PC-3 (cell line): ENCODE results near the gene HNRNPF. TPM values are rescaled to one million over a fixed set of nuclear protein-coding genes. Genes with fewer than 3 reads are reported as not detected.

ENCODE experiments used
- ATAC-seq: fragments of 200-7000 bp; cut with Tn5 transposase; 2 replicates; pipeline ENCODE4 v1.9.1; 2020; ENCODE audit warnings: mild to moderate bottlenecking, moderate library complexity
- BruUV-seq: library from RNA; stranded (reverse); fragments of 400-500 nt; replicated peaks from 2 replicates; lab custom pipeline; 2021; lab: Mats Ljungman, UMichigan
- CTCF ChIA-PET: fragments of 300-600 bp; sonication (Branson Sonifier 250); formaldehyde crosslinking; loops from one replicate; lab custom pipeline; 2022; ENCODE audit warnings: antibody characterized with exemption; lab: Charles Lee
- POLR2A ChIA-PET: fragments of 300-600 bp; sonication (Branson Sonifier 250); formaldehyde crosslinking; loops from one replicate; lab custom pipeline; 2022; ENCODE audit warnings: antibody characterized with exemption; ENCODE audit not compliant: unreplicated experiment; lab: Charles Lee
- DNase-seq: peaks from one replicate; pipeline ENCODE4 v3.0.0-alpha.2; 2015
- H2AFZ ChIP-seq: fragments of 300-600 bp; sonication (generic); 2 replicates; pipeline ENCODE4 v1.6.0; 2016; ENCODE audit warnings: antibody characterized with exemption, low read length
- H3F3A ChIP-seq: fragments of 300-600 bp; sonication (generic); one replicate; pipeline ENCODE4 v1.6.0; 2017; ENCODE audit warnings: antibody characterized with exemption, low read length, control low read depth, mild to moderate bottlenecking; ENCODE audit not compliant: unreplicated experiment
- H3K27ac ChIP-seq: fragments of 300-600 bp; sonication (generic); 2 replicates; pipeline ENCODE4 v1.5.1; 2016; ENCODE audit warnings: mild to moderate bottlenecking, low read length
- H3K27me3 ChIP-seq: fragments of 300-600 bp; sonication (generic); 2 replicates; pipeline ENCODE4 v1.6.1; 2016; ENCODE audit warnings: low read length, mixed read lengths
- H3K36me3 ChIP-seq: fragments of 300-600 bp; sonication (generic); 2 replicates; pipeline ENCODE4 v1.6.1; 2016; ENCODE audit warnings: low read depth, mixed run types, low read length, mixed read lengths
- H3K4me1 ChIP-seq: fragments of 300-600 bp; sonication (generic); 2 replicates; pipeline ENCODE4 v1.5.1; 2016; ENCODE audit warnings: low read length; ENCODE audit not compliant: insufficient read depth
- H3K4me2 ChIP-seq: fragments of 300-600 bp; sonication (generic); 2 replicates; pipeline ENCODE4 v1.6.0; 2016; ENCODE audit warnings: low read length
- H3K4me3 ChIP-seq: fragments of 300-600 bp; sonication (generic); 2 replicates; pipeline ENCODE4 v1.5.1; 2016; ENCODE audit warnings: mild to moderate bottlenecking, low read length, mixed read lengths
- H3K79me2 ChIP-seq: fragments of 300-600 bp; sonication (generic); 2 replicates; pipeline ENCODE4 v1.6.1; 2017; ENCODE audit warnings: low read length, mixed read lengths
- H3K9ac ChIP-seq: fragments of 300-600 bp; sonication (generic); 2 replicates; pipeline ENCODE4 v1.6.0; 2016; ENCODE audit warnings: mild to moderate bottlenecking, low read length
- H3K9me2 ChIP-seq: fragments of 300-600 bp; sonication (generic); replicated peaks from 2 replicates; pipeline ENCODE4 v1.6.1; 2016; ENCODE audit warnings: mixed run types, low read length, mixed read lengths
- H3K9me3 ChIP-seq: fragments of 300-600 bp; sonication (generic); 2 replicates; pipeline ENCODE4 v1.6.1; 2016; ENCODE audit warnings: low read length, mixed read lengths
- H4K20me1 ChIP-seq: fragments of 300-600 bp; sonication (generic); 2 replicates; pipeline ENCODE4 v1.6.1; 2016; ENCODE audit warnings: low read length, mixed read lengths
- CTCF ChIP-seq: fragments of 300-600 bp; sonication (generic); conservative IDR thresholded peaks from 2 replicates; pipeline ENCODE4 v1.5.1; 2017; ENCODE audit warnings: antibody characterized with exemption, low read depth, mild to moderate bottlenecking, low read length
- EZH2 ChIP-seq: fragments of 300-600 bp; sonication (generic); IDR thresholded peaks from one replicate; pipeline ENCODE4 v1.6.1; 2017; ENCODE audit warnings: antibody characterized with exemption, mild to moderate bottlenecking, low read length; ENCODE audit not compliant: unreplicated experiment
- EZH2phosphoT487 ChIP-seq: fragments of 300-600 bp; sonication (generic); IDR thresholded peaks from 2 replicates; pipeline ENCODE4 v1.6.1; 2018; ENCODE audit warnings: mild to moderate bottlenecking, antibody characterized with exemption, low read length, borderline replicate concordance
- intact Hi-C: fragments of 100-400 bp; cut with micrococcal nuclease; formaldehyde crosslinking; loops from 2 replicates; pipeline ENCODE4 v1.9.0; 2023
- total RNA-seq: library from RNA; depleted of rRNA; stranded (reverse); fragments of >200 nt; gene quantifications from 2 replicates; pipeline ENCODE4 v1.2.3, GENCODE V29; 2014

HNRNPF gene
- total RNA-seq, 1 experiment from 2014 or later = 421 TPM

GRCh38 chr10:43417950-43418768 is 9.2 kb upstream of the HNRNPF start:
- H3K36me3 ChIP-seq = no peaks in the 10 kb centered on the region
- peaks cover 14% of the 10 kb centered on the region for H3K4me1 ChIP-seq
- H3K9ac ChIP-seq = no peak overlapping the region
- no peak overlapping the region for H3K4me2 ChIP-seq
- intact Hi-C loops = no loop called here
- H3K9me2 ChIP-seq = no peaks in the 10 kb centered on the region
- no peaks in the 10 kb centered on the region for H3K79me2 ChIP-seq
- H3K9me3 ChIP-seq = no peaks in the 10 kb centered on the region
- TF ChIP-seq EZH2 (no peak), CTCF (no peak), EZH2phosphoT487 (no peak)
- H4K20me1 ChIP-seq = no peaks in the 10 kb centered on the region
- no TSS peak for BruUV-seq
- CTCF ChIA-PET = no interaction called here
- H3K27ac ChIP-seq = no peak overlapping the region
- H3K27me3 ChIP-seq = no peaks in the 10 kb centered on the region
- DNase-seq = no peak
- ATAC-seq = no peak
- H2AFZ ChIP-seq = no peak overlapping the region
- peaks cover 7% of the 10 kb centered on the region for H3F3A ChIP-seq
- POLR2A ChIA-PET = no interaction called here
- H3K4me3 ChIP-seq = no peak overlapping the region

- Histone ChIP-seq H3K4me3 (no peak overlapping the region), H3K79me2 (no peaks in the 10 kb centered on the region), H3K36me3 (no peaks in the 10 kb centered on the region), H3K4me2 (no peak overlapping the region), H4K20me1 (no peaks in the 10 kb centered on the region), H3K4me1 (peaks cover 8% of the 10 kb centered on the region), H3K9me3 (no peaks in the 10 kb centered on the region), H2AFZ (no peak overlapping the region), H3F3A (no peaks in the 10 kb centered on the region), H3K27ac (no peak overlapping the region), H3K9ac (no peak overlapping the region), H3K27me3 (no peaks in the 10 kb centered on the region), H3K9me2 (no peaks in the 10 kb centered on the region)
- ATAC-seq (no peak), DNase-seq (no peak)
- no TSS peak for BruUV-seq
- intact Hi-C loops = no loop called here
- CTCF ChIA-PET = no interaction called here
- TF ChIP-seq EZH2 (no peak), CTCF (no peak), EZH2phosphoT487 (no peak)
- POLR2A ChIA-PET = no interaction called here
These were observed 6.6 kb upstream of the HNRNPF start for GRCh38 chr10:43415544-43415943.

GRCh38 chr10:43411536-43411935 is 2.5 kb upstream of the HNRNPF start:
- no peaks in the 10 kb centered on the region for H3F3A ChIP-seq
- no peak overlapping the region for H3K27ac ChIP-seq
- H3K4me3 ChIP-seq = no peak overlapping the region
- H3K79me2 ChIP-seq = peaks cover 37% of the 10 kb centered on the region
- no peak for TF ChIP-seq CTCF
- TF ChIP-seq EZH2phosphoT487 = no peak
- no peak for TF ChIP-seq EZH2
- H3K9me2 ChIP-seq = no peaks in the 10 kb centered on the region
- ATAC-seq (no peak), DNase-seq (no peak)
- no peak overlapping the region for H3K4me2 ChIP-seq
- no peaks in the 10 kb centered on the region for H3K9me3 ChIP-seq
- H3K4me1 ChIP-seq = peaks cover 10% of the 10 kb centered on the region
- ChIA-PET CTCF (no interaction called here), POLR2A (interaction anchor here (0.6 kb wide), 1 partner anchor 26 kb away, joined by 4 read pairs; the partner anchor contains the start of gene ZNF487)
- H2AFZ ChIP-seq = no peak overlapping the region
- intact Hi-C loops = no loop called here
- H3K36me3 ChIP-seq = no peaks in the 10 kb centered on the region
- H3K9ac ChIP-seq = no peak overlapping the region
- H4K20me1 ChIP-seq = peaks cover 4% of the 10 kb centered on the region
- no TSS peak for BruUV-seq
- no peaks in the 10 kb centered on the region for H3K27me3 ChIP-seq
